Liver (tissue), 9 donors: ENCODE results near the gene WWOX. TPM values are rescaled to one million over a fixed set of nuclear protein-coding genes. Genes with fewer than 3 reads are reported as not detected.

ENCODE experiments used
- DNase-seq: peaks from one replicate; pipeline ENCODE4 v3.0.0-alpha.2; 2017; ENCODE audit warnings: low spot score
- H3K27ac ChIP-seq, 2 donors: one replicate each; pipeline ENCODE4 v1.7.0; 2013; ENCODE audit warnings: inconsistent platforms in 2 of 2, low read length in 2 of 2, control low read depth in 1 of 2, low read depth in 1 of 2, mild to moderate bottlenecking in 1 of 2
- H3K27me3 ChIP-seq, 4 donors: one replicate each; pipeline versions ENCODE4 v1.6.1 to v1.7.0; 2013; ENCODE audit warnings: low read length in 3 of 4, inconsistent platforms in 1 of 4, mild to moderate bottlenecking in 1 of 4, moderate library complexity in 1 of 4; ENCODE audit not compliant: control insufficient read depth in 4 of 4, insufficient read depth in 4 of 4
- H3K36me3 ChIP-seq, 4 donors: one replicate each; pipeline versions ENCODE4 v1.6.1 to v1.7.0; 2013; ENCODE audit warnings: low read length in 3 of 4, mild to moderate bottlenecking in 3 of 4, low read depth in 1 of 4, moderate library complexity in 1 of 4; ENCODE audit not compliant: control insufficient read depth in 4 of 4, insufficient read depth in 3 of 4
- H3K4me1 ChIP-seq, 4 donors: one replicate each; pipeline versions ENCODE4 v1.6.1 to v1.7.0; 2013; ENCODE audit warnings: low read length in 3 of 4, mild to moderate bottlenecking in 3 of 4, moderate library complexity in 1 of 4; ENCODE audit not compliant: control insufficient read depth in 4 of 4, insufficient read depth in 4 of 4
- H3K4me3 ChIP-seq, 3 donors: one replicate each; pipeline versions ENCODE4 v1.6.1 to v1.7.0; 2013; ENCODE audit warnings: low read length in 3 of 3, control low read depth in 1 of 3, low read depth in 1 of 3, mild to moderate bottlenecking in 1 of 3
- H3K9ac ChIP-seq, 2 donors: one replicate each; pipeline ENCODE4 v1.7.0; 2013; ENCODE audit warnings: low read length in 2 of 2, mild to moderate bottlenecking in 2 of 2, moderate library complexity in 2 of 2, control low read depth in 1 of 2, low read depth in 1 of 2
- H3K9me3 ChIP-seq, 4 donors: one replicate each; pipeline versions ENCODE4 v1.6.1 to v1.7.0; 2013; ENCODE audit warnings: low read length in 3 of 4; ENCODE audit not compliant: control insufficient read depth in 4 of 4
- FOXA2 ChIP-seq: IDR thresholded peaks from 2 replicates; pipeline ENCODE4 v1.6.1; 2016; ENCODE audit warnings: antibody characterized with exemption
- GABPA ChIP-seq, 2 donors: IDR thresholded peaks in 1 of 2; conservative IDR thresholded peaks in 1 of 2; 2 replicates each; pipeline ENCODE4 v1.6.1; 2016; ENCODE audit warnings: antibody characterized with exemption in 2 of 2, mild to moderate bottlenecking in 1 of 2, moderate library complexity in 1 of 2
- HNF4A ChIP-seq, 2 donors: conservative IDR thresholded peaks; 2 replicates each; pipeline ENCODE4 v1.6.1; 2016; ENCODE audit warnings: antibody characterized with exemption in 2 of 2, mild to moderate bottlenecking in 2 of 2
- HNF4G ChIP-seq: IDR thresholded peaks from 2 replicates; pipeline ENCODE4 v1.6.1; 2016; ENCODE audit warnings: antibody characterized with exemption
- JUND ChIP-seq, 2 donors: IDR thresholded peaks; 2 replicates each; pipeline ENCODE4 v1.6.1; 2016; ENCODE audit warnings: antibody characterized with exemption in 2 of 2
- NR2F2 ChIP-seq: IDR thresholded peaks from 2 replicates; pipeline ENCODE4 v1.6.1; 2016; ENCODE audit warnings: antibody characterized with exemption
- RAD21 ChIP-seq, 2 donors: IDR thresholded peaks; 2 replicates each; pipeline ENCODE4 v1.6.1; 2016; ENCODE audit warnings: antibody characterized with exemption in 2 of 2, mild to moderate bottlenecking in 2 of 2
- RXRA ChIP-seq, 2 donors: IDR thresholded peaks; 2 replicates each; pipeline ENCODE4 v1.6.1; 2017 to 2018; ENCODE audit warnings: antibody characterized with exemption in 2 of 2, mild to moderate bottlenecking in 1 of 2
- SP1 ChIP-seq: IDR thresholded peaks from 2 replicates; pipeline ENCODE4 v1.6.1; 2018; ENCODE audit warnings: antibody characterized with exemption, mild to moderate bottlenecking
- TAF1 ChIP-seq: conservative IDR thresholded peaks from 2 replicates; pipeline ENCODE4 v1.6.1; 2016; ENCODE audit warnings: antibody characterized with exemption, mild to moderate bottlenecking
- YY1 ChIP-seq: IDR thresholded peaks from 2 replicates; pipeline ENCODE4 v1.6.1; 2016; ENCODE audit warnings: antibody characterized with exemption, mild to moderate bottlenecking
- WGBS: extraction: QIAGEN DNeasy Blood & Tissue Kit; methylation state at CpG from one replicate; pipeline ENCODE4 v1.1.7; 2013; 5-methylcytosine and 5-hydroxymethylcytosine counted together
- polyA plus RNA-seq, 2 donors: library from polyadenylated mRNA; stranded (reverse) in 1 of 2; unstranded in 1 of 2; fragments of 200-250 nt in 1 of 2; fragments of >200 nt in 1 of 2; fragmentation: Nextera tagmentation in 1 of 2; extraction: Ambion mirVana in 1 of 2; gene quantifications; one replicate each; pipeline versions ENCODE4 v1.2.1 to v1.2.3, GENCODE V29; 2013 to 2015
- total RNA-seq, 2 donors: library from RNA; depleted of rRNA; stranded (reverse); fragments of >200 nt; gene quantifications; one replicate each; pipeline ENCODE4 v1.2.3, GENCODE V29; 2014
- TF ChIP-seq, protein P1 (sequence below): IDR thresholded peaks from 2 replicates; pipeline ENCODE4 v1.6.1; 2016; ENCODE audit warnings: antibody characterized with exemption, mild to moderate bottlenecking
- TF ChIP-seq, protein P2 (sequence below): IDR thresholded peaks from 2 replicates; pipeline ENCODE4 v1.6.1; 2016; ENCODE audit warnings: antibody characterized with exemption
- TF ChIP-seq, protein P3 (sequence below): fragments of 150-350 bp; IDR thresholded peaks from 2 replicates; pipeline ENCODE4 v1.5.1; 2017; ENCODE audit warnings: improper control_type of control experiment, low read depth, low read length; ENCODE audit not compliant: missing input control
- TF ChIP-seq, protein P4 (sequence below): IDR thresholded peaks from 2 replicates; pipeline ENCODE4 v1.6.1; 2016; ENCODE audit warnings: antibody characterized with exemption
- donor health status: healthy.
- donor health status: healthy.
- donor health status: healthy.
- donor health status: healthy.
- donor health status: healthy.

The WWOX gene
- total and polyA plus RNA-seq, 4 donors: 9.8 to 46.0 (median 15.3) TPM

DNA sequence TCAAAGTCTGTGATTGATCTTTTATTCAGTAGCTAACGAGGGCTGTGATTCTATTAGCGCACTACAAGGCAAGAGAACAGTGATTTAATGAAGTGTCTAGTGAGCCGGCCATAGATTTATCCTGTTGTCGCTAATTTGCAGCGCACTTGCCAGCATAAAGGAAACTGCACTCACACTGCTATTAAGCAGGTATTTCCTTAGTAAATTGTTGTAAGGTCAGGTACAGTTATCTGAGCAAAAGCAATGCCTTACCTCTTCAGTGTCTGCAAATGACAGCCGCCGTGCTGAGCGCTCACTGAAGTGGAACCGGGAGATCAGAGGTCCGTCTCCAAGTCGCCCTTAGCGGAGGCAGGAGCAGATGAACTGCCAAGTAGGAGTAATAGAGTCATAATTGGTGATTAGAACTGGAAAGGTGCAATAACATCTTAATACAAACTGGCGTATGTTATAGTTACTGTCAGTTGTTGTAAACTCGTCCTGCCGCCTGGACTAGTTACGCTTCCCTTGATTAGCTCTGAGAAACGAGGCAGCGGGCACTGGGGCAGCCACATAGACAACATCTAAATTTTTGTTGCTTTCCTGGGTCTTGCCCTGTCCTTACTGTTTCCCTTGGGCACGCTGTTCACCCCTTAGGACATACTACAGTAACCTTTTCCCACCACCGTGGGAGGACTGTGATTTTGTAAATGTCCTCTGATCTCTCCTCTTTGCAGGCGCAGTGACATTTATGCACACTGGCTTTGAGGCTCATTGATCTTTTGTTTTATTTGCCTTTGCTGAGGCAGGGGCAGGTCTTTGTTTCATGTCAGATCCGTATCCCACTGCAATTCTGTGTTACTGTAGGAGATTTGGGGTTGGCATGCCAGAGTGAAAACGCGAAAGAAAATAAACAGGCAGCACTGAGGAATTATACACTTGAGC, 363.1 kb downstream of the WWOX start:
- peak overlapping the region; percentile 9 to 77 for H3K27ac ChIP-seq
- DNase-seq: no peak
- H3K27me3 ChIP-seq: no peaks in the 10 kb centered on the region
- peaks cover 5 to 17% (median 15%) of the 10 kb centered on the region in 4 donors for H3K4me1 ChIP-seq
- TF ChIP-seq, protein P1, sequence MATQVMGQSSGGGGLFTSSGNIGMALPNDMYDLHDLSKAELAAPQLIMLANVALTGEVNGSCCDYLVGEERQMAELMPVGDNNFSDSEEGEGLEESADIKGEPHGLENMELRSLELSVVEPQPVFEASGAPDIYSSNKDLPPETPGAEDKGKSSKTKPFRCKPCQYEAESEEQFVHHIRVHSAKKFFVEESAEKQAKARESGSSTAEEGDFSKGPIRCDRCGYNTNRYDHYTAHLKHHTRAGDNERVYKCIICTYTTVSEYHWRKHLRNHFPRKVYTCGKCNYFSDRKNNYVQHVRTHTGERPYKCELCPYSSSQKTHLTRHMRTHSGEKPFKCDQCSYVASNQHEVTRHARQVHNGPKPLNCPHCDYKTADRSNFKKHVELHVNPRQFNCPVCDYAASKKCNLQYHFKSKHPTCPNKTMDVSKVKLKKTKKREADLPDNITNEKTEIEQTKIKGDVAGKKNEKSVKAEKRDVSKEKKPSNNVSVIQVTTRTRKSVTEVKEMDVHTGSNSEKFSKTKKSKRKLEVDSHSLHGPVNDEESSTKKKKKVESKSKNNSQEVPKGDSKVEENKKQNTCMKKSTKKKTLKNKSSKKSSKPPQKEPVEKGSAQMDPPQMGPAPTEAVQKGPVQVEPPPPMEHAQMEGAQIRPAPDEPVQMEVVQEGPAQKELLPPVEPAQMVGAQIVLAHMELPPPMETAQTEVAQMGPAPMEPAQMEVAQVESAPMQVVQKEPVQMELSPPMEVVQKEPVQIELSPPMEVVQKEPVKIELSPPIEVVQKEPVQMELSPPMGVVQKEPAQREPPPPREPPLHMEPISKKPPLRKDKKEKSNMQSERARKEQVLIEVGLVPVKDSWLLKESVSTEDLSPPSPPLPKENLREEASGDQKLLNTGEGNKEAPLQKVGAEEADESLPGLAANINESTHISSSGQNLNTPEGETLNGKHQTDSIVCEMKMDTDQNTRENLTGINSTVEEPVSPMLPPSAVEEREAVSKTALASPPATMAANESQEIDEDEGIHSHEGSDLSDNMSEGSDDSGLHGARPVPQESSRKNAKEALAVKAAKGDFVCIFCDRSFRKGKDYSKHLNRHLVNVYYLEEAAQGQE: peak; percentile 8
- TF ChIP-seq RAD21 (IDR thresholded peaks at IDR 0.05) (peak in 1 of 2 donors; percentile 22), RXRA (IDR thresholded peaks at IDR 0.05) (peak in 1 of 2 donors; percentile 41), YY1 (peak; percentile 28), HNF4A (conservative IDR thresholded peaks at IDR 0.05) (peak in 1 of 2 donors; percentile 28)
- TF ChIP-seq, protein P2, sequence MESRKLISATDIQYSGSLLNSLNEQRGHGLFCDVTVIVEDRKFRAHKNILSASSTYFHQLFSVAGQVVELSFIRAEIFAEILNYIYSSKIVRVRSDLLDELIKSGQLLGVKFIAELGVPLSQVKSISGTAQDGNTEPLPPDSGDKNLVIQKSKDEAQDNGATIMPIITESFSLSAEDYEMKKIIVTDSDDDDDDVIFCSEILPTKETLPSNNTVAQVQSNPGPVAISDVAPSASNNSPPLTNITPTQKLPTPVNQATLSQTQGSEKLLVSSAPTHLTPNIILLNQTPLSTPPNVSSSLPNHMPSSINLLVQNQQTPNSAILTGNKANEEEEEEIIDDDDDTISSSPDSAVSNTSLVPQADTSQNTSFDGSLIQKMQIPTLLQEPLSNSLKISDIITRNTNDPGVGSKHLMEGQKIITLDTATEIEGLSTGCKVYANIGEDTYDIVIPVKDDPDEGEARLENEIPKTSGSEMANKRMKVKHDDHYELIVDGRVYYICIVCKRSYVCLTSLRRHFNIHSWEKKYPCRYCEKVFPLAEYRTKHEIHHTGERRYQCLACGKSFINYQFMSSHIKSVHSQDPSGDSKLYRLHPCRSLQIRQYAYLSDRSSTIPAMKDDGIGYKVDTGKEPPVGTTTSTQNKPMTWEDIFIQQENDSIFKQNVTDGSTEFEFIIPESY: no peak
- TF ChIP-seq, protein P3, sequence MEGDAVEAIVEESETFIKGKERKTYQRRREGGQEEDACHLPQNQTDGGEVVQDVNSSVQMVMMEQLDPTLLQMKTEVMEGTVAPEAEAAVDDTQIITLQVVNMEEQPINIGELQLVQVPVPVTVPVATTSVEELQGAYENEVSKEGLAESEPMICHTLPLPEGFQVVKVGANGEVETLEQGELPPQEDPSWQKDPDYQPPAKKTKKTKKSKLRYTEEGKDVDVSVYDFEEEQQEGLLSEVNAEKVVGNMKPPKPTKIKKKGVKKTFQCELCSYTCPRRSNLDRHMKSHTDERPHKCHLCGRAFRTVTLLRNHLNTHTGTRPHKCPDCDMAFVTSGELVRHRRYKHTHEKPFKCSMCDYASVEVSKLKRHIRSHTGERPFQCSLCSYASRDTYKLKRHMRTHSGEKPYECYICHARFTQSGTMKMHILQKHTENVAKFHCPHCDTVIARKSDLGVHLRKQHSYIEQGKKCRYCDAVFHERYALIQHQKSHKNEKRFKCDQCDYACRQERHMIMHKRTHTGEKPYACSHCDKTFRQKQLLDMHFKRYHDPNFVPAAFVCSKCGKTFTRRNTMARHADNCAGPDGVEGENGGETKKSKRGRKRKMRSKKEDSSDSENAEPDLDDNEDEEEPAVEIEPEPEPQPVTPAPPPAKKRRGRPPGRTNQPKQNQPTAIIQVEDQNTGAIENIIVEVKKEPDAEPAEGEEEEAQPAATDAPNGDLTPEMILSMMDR: no peak
- TF ChIP-seq, protein P4, sequence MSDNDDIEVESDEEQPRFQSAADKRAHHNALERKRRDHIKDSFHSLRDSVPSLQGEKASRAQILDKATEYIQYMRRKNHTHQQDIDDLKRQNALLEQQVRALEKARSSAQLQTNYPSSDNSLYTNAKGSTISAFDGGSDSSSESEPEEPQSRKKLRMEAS: no peak
- peak overlapping the region in 1 of 2 donors; percentile 75 for H3K9ac ChIP-seq
- H3K9me3 ChIP-seq: no peaks in the 10 kb centered on the region
- peak overlapping the region; percentile 12 to 63 (median 37) for H3K4me3 ChIP-seq
- H3K36me3 ChIP-seq: no peaks in the 10 kb centered on the region
- 48% methylated on average over 24 of the region's 24 CpGs for WGBS

DNA sequence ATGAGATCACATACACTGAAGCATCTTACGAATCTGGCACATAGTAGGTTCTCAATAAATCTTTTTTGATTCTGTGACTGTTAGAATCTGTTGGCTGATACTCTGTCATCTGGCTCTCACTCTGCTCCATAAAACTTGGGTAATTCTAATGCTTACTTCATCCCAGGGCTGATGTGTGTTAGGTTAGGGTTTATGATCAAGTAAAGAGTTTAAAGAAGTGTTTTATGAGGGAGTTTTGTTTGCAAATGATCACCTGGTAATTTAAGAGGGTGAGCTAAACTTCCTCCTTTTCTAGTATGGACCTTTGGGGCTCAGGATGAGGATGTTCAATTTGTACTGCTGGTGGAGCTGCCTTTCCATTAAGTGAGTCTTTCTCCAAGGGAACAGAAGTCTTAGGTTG, 364.1 kb downstream of the WWOX start:
- TF ChIP-seq HNF4A (conservative IDR thresholded peaks at IDR 0.05) (no peak), RXRA (IDR thresholded peaks at IDR 0.05) (no peak), GABPA (IDR thresholded peaks at IDR 0.05 in 1 of 2, conservative IDR thresholded peaks at IDR 0.05 in 1 of 2) (no peak), SP1 (no peak), HNF4G (no peak), RAD21 (IDR thresholded peaks at IDR 0.05) (no peak), FOXA2 (no peak), YY1 (no peak), JUND (IDR thresholded peaks at IDR 0.05) (no peak), NR2F2 (no peak), TAF1 (no peak)
- TF ChIP-seq, protein P4: no peak
- TF ChIP-seq, protein P1: no peak
- TF ChIP-seq, protein P3: no peak
- H3K36me3 ChIP-seq: no peaks in the 10 kb centered on the region
- 83% methylated on average over 1 of the region's 1 CpG for WGBS
- H3K4me3 ChIP-seq: no peak overlapping the region
- no peaks in the 10 kb centered on the region for H3K9me3 ChIP-seq
- no peak for DNase-seq
- H3K9ac ChIP-seq: no peak overlapping the region
- peaks cover 5 to 17% (median 15%) of the 10 kb centered on the region in 4 donors for H3K4me1 ChIP-seq
- no peaks in the 10 kb centered on the region for H3K27me3 ChIP-seq
- no peak overlapping the region for H3K27ac ChIP-seq
